GM19455 (cell line): ENCODE measurements around the gene CDK13.

Experiments used
- ATAC-seq: cut with Tn5 transposase; IDR thresholded peaks from one replicate; pipeline ENCODE4 v1.9.1; 2021; ENCODE audit not compliant: unreplicated experiment

The CDK13 gene

GRCh38 chr7:39948956-39949928 lies 814 bp upstream of the CDK13 start:
- peak; percentile 59 for ATAC-seq

- ATAC-seq: peak; percentile 3
Measured at GRCh38 chr7:39950473-39951225, 593 bp downstream of the CDK13 start.

- peak; percentile 35 for ATAC-seq
Measured at GRCh38 chr7:39951226-39952194, 1.5 kb downstream of the CDK13 start.

- no peak for ATAC-seq
Measured at GRCh38 chr7:39952374-39952773, 2.3 kb downstream of the CDK13 start.

- ATAC-seq: no peak
Measured at GRCh38 chr7:39952803-39953202, 2.7 kb downstream of the CDK13 start.

- ATAC-seq: no peak
Measured at GRCh38 chr7:39954694-39955093, 4.6 kb downstream of the CDK13 start.

- ATAC-seq: peak; percentile 56
Measured at GRCh38 chr7:39958038-39958437, 8.0 kb downstream of the CDK13 start.

GRCh38 chr7:39967406-39968161 lies 17.5 kb downstream of the CDK13 start:
- no peak for ATAC-seq

GRCh38 chr7:39969431-39969830 lies 19.4 kb downstream of the CDK13 start:
- ATAC-seq: no peak

- ATAC-seq: no peak
Measured at GRCh38 chr7:39971924-39972323, 21.9 kb downstream of the CDK13 start.

GRCh38 chr7:39973801-39974200 lies 23.7 kb downstream of the CDK13 start:
- no peak for ATAC-seq

GRCh38 chr7:39978230-39978934 lies 28.3 kb downstream of the CDK13 start:
- ATAC-seq: no peak

GRCh38 chr7:39979406-39980073 lies 29.5 kb downstream of the CDK13 start:
- no peak for ATAC-seq

GRCh38 chr7:39985398-39985918 lies 35.4 kb downstream of the CDK13 start:
- no peak for ATAC-seq

GRCh38 chr7:39987641-39988347 lies 37.7 kb downstream of the CDK13 start:
- no peak for ATAC-seq

GRCh38 chr7:40000734-40001315 lies 50.8 kb downstream of the CDK13 start:
- ATAC-seq: no peak

- ATAC-seq: no peak
Measured at GRCh38 chr7:40001649-40002048, 51.6 kb downstream of the CDK13 start.

GRCh38 chr7:40003597-40003996 lies 53.5 kb downstream of the CDK13 start:
- no peak for ATAC-seq
